GM21390 (cell line): ENCODE results near the gene LRCH3.

Source experiments
- ATAC-seq: cut with Tn5 transposase; IDR thresholded peaks from one replicate; pipeline ENCODE4 v1.9.1; 2021; ENCODE audit not compliant: unreplicated experiment

LRCH3 gene

DNA sequence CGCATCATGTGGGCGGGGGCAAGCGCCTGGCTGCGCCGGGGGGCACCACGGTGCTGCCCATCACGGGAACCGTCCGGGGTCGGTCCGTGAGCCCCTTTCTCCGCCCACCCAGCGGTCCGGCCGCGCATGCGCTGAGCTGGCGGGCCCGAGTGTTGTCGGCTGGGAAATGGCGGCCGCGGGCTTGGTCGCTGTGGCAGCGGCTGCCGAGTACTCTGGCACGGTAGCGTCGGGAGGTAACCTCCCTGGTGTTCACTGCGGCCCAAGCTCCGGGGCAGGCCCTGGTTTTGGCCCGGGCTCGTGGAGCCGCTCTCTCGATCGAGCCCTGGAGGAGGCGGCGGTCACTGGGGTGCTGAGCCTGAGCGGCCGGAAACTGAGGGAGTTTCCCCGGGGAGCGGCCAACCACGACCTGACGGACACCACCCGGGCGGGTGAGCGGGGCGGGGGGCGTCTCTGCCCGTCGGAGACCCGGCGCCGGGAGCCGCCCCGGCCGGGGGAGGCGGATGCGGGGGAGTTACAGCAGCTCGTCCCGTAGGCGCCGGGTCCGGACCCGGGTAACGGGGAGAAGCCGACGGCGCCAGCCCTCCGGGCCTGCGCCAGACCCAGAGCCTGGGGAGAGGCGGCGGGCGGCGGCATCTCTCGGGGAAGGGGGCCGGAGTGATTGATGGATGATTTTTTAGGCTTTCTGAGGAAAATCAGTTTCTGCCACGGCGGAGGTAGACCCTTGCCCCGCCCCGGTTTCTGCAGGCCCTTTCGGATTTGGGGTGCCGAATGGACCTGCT is at the start of gene LRCH3:
Gene LRCH3 (plus strand): TSS at position 142 of the 779 bp plus-strand sequence. CDS start 25 bp downstream, at position 167.
- ATAC-seq = peak; percentile 73

DNA sequence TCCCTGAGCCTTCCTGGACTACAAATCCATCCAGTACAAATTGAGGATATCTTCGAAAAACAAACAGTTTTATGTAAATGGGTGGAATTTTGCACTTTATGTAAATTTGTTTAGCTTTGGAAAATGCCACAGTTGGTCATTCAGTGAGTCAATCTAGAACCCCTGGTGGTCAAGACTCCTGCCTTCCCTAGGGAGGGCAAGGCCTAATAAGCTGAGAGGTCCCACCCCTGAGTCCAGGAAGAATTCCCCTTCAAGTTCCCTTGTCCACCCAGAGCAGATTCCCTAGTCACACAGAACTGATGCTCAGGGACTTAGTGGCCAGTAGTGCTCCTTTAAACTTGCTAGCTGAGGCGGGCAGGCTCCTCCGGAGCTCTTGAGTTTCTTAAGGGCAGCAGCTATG is 48.3 kb upstream of the LRCH3 start:
- no peak for ATAC-seq

DNA sequence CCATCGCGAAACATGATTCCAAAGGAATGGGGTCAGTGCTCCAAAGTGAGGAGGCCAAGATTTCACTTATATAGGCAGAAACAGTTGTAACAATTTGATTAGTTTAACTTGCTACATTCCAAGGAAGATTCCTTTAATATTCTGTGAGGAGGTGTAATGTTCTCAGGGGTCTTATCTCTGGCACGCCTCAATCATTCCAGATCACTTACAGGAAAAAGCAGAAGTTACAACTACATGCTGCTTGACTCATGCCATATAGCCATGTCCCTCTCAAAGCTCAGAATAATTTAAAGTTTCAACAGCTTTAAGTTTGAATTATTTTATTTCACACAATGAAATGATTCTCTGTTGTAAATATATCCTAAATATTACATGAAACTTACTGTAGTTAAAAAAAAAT is 44.8 kb upstream of the LRCH3 start:
- ATAC-seq = no peak

DNA sequence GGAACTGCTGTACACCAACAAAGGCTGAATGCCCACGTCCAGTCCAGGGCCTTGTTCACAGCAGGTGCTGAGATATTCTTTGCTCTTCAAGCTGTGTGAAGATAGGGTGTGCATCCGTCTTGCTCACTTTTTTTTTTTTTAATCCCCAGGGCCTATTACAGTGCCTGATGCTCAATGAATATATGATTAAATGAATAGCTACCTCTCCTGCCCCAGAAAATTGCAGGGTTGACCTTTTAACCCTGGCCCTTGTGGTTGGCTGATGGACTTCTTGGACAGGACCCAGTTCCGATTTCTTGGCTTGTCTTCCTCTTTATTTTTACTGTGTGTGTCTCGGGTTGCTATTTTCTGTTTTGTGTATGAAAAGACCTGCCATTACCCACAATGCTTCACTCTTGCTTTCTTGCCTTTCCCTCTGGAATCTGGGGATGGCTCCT is 44.2 kb upstream of the LRCH3 start:
- no peak for ATAC-seq

DNA sequence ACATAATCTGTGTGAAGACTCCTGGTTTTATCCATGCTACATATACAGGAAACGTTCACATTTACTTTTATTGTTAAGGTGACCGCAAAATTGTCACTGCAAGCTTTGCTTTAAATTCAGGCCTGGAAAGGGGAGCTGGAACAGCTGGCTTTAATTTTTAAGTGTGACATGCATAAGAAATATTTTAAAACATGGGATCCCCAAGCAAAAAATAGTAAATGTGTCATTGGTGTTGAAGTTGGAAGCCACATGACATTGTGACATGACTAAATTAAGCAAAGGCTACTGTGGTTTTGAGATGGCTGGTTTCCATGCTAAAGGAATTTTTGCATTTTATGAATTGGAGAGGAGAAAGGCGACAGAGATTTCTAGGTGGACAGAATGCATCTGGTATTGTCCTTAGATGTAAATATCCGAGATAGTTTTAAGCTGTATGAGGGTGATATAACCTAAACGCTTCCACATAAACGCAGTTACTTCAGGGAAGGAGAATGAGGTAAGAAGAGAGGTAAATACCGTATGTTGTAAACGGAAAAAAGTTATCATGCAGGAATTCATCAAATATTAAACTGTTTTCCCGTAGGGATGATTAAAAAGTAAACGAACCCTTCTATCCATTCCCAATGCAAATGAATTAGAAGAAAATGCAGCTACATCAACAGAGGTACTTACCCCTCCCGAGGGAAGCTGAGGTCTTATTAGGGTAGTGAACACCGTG is 42.3 kb upstream of the LRCH3 start:
- no peak for ATAC-seq

DNA sequence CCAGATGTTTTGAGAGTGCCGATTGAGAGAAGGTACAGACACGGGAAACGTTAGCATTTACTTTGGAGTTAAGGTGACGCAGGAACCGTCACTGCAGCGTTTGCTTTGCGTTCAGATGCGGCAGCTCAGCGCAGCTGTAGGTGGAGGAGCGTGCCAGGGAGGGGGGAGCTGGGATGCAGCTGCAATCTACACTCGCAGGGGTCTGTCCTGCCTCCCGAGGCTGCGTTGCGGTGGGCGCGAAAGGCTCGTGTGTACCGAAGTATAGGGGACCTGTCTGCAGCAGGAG is 41.8 kb upstream of the LRCH3 start:
- peak; percentile 37 for ATAC-seq

DNA sequence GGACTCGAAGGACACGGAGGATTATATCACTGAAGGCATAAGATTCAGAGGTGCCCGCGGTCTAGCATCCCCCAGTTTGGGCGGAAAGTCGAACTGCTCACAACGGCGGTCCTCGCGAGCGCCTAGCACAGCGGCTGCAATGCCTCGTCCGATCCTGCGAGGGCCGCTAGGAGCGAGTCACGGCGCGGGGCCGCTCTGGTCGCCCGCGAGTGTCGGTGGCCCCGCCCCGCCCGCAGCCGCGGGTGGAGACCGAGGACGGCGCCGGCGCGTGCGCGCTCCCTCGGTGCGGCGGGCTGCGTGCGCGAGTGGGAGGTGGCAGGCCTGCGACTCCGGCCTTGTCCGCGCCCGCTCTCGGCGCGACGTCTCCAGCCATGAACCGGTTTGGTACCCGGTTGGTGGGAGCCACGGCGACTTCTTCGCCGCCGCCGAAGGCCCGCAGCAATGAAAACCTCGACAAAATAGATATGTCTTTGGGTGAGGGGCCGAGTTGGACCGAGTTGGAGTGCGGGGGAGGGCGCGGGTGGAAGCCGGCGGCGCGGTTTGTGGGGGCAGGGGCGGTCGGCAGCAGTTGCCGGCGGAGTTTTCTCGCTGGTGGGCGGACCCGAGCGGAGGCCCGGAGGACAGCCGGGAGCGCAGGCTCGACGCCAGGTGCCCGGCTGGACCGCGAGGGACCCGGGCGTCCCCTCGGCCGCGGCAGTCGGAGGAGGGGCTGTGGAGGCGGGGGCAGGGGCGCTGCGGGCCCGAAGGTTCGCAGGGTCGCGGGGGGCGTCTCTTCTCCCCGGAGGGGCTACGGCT is 41.3 kb upstream of the LRCH3 start, which contains the start of gene FYTTD1:
Gene FYTTD1 (plus strand): TSS at position 283 of the 795 bp plus-strand sequence. CDS start 89 bp downstream, at position 372.
- ATAC-seq = peak; percentile 79

DNA sequence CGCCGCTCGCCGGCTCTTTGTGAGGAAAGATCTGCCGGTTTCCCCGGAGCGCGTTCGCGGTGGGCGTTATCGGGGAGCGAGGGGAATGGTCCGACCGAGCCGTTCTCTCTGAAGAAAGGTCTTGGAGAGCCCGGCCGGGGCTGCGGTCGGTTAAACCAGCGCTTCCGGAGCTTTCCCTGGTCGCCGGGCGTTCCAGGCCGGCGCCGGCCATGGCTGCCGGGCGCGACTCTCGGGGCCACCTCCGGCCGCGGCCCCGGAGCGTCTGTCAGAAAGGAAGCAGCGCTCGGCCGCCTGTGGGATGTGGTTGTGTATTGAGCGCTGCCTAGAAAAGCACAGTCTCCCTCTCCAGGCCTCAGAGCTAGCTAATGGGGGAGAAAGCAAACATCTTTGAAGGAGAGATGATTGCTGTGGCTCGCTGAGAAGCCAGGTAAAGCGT is 40.6 kb upstream of the LRCH3 start:
- ATAC-seq = peak; percentile 42

DNA sequence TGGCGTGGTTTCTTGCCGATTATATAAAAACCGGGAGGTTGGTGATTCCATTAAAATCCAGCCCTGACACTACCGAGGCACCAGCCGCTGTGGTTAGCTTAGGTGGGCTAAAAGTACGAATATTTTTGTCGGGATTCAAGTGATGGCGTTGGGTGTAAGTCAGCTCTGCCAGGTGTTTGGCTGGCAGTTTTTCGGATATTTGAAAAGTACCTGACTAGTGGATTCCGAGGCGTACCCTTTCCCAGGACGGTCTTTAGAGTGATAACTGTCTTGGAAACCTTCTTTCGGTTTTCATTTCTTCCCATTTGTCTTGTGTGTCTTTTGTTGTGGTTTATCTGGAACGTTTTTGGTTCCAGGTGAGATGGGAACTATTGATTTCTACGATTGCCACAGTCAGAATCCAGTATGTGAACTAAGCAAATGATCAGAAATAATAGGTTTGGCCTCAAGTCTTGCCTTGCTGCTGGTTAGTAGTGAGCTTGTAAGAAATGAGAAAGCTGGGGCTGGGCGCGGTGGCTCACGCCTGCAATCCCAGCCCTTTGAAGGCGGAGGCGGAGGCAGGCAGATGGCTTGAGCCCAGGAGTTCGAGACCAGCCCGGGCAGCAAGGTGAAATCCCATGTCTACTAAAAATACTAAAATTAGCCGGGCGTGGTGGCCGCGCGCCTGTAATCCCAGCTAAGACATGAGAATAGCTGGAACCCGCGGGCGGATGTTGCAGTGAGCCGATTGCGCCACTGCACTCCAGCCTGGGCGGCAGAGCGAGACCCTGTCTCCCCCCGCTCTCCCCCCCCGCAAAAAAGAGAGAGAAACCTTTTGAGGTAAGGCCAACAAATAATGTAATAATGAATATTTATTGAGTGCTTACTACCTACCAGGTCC is 40.0 kb upstream of the LRCH3 start:
- ATAC-seq = no peak

DNA sequence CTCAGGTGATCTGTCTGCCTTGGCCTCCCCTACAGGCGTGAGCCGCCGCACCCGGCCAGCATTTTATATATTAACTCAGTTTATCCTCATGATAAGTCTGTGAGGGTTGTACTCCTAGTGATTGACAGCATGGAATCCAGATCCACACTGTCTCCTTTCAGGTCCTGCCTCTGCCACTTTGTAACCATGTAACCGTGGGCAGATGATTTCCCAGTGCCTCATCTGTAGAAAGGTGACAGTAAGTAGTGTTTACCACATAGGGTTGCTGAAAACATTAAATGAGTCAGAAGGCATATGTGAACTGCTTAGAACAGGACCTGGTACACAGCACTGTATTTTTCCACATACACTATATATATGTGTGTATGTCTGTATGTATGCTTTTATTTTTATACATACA is 38.9 kb upstream of the LRCH3 start:
- ATAC-seq = no peak

DNA sequence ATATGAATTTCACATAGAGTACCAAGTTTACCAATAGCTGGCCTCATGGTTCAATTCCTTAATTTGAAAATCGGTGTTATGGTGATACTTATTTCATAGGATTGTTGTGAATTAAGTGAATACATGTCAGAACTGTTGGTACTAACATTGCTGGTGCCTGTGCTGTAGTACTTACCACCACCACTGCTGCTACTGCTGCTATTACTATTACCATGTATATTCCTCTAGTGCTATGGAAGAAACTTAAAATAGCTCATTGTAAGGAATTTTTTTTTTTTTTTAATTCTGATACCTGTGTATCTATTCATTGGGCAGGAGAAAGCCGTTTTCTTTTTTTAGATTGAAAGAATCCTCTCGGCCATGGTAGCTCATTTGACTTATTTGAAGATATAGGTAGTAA is 37.8 kb upstream of the LRCH3 start:
- ATAC-seq = no peak

DNA sequence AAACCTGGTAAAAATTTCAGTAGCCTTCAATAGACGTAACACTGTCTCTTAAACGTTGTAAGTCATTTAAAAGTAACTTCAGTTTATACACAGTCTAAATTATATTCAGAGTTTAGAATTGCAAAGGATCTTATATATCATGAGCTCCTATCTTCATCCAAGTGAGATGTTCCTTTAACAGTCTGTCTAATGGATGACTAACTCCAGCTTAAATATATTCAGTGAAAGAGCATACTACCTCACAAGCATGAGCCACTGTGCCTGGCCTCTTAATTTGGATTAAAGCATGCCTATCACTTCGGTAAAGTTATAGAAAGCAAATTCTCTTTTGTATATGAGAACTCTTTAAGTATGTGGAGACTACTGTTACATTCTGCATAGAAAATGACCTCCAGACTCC is 34.4 kb upstream of the LRCH3 start:
- ATAC-seq = no peak

DNA sequence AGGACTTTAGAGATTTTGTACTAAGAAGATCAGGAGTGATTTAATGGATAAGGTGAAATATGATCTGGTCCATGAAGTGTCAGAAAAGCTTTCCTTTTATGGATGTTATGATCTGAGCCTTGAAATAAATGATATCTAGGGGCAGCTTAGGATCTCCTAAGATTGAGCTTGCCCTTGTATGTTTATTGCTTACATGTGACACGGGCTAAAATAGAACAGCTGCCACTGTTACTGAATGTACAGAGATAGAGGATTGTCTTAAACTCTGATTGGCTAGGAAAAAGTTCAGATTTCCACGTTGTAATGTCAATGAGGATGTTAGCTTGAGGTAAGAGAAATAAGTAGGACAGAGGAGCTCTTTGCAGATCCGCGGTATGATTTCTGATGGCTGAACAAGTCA is 32.5 kb upstream of the LRCH3 start:
- ATAC-seq = no peak

DNA sequence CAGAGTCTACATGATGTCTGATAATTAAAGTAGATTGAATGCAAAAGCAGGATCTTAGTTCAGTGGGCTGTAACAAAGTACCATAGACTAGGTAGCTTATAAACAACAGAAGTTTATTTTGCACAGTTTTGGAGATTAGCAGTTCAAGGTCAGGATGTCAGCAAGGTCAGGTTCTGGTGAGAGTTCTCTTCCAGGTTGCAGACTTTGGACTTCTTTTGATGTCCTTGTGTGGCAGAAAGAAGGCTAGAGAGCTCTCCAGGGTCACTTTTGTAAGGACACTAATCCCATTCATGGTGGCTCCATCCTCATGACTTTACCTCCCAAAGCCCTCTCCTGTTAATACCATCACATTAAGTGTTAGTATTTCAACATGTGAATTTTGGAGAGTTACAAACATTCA is 29.3 kb upstream of the LRCH3 start:
- no peak for ATAC-seq

DNA sequence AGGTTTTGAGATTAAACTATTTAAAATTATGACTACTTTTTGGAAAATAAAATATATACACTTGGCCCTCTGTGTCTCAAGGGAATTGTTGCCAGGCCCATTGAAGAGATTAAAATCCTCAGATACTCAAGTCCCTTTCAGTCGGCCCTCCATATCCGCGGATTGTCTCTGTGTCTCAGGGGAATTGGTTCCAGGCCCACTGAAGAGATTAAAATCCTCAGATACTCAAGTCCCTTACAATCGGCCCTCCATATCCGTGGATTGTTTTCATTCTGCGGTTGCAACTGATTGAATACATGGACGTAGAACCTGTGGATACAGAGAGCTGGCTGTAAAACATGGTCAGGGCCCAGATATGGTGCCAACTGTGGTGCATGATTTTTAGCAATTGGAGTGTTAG is 15.7 kb upstream of the LRCH3 start:
- no peak for ATAC-seq

DNA sequence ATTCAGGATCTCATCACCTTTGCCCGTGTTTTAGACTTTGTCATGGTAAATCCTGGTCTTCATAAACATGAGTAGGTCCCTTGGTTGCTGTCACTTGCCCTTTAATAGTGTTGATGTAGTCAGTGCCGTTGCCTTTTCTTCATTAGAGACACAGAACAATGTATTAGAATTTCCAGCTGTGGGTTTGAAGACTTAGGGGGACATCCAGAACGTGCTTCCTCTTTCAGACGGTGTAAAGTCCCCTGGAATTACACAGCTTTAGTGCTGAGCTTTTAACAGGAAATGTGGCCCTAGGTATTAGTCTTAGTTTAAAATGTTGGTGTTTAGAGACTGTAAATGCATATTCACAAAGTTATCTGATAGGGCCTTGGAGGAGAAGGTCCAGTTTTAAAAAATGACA is 8.8 kb upstream of the LRCH3 start:
- no peak for ATAC-seq

DNA sequence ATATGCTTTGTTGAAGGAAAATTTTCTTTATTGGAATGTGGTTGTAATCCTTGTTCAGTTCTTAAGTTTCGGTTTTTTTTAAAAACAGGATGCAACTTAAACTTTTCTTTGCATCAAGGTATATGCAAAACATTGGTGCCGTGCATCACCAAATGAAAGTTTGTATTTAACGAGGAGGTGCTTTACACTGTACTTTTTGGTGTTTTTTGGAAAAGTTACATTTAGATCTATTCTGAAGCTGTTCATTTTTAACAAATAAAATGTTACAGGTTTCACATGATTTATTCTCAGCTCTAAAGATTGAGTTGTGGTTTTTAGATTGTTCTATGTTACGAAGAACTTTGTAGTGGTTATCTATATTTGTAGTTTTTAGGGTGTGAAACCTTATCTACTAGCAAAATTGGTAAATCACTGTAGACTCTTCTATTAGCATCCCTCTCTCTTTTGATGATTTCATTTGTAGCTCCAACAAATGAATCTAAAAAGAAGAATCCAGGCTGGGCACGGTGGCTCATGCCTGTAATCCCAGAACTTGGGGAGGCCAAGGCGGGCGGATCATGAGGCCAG is 7.0 kb upstream of the LRCH3 start:
- no peak for ATAC-seq

DNA sequence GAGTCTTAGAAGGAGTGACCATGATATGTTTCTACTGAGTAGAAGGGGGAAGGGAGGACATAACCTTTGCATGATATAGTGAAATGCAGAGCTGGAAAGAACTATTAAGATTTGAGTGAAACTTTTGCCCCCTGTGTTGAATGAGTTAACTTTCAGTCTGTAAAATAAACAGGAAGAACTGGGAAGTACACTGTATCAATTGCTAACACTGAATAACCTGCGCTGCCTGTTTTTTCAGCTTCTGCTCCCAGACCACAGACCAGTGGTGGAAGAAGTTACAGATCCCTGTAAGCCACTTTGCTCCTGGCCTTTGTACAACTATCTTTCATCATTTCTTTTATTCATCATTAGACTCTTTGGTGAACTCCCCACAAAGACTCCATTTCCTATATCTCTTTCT is 3.6 kb upstream of the LRCH3 start:
- no peak for ATAC-seq

DNA sequence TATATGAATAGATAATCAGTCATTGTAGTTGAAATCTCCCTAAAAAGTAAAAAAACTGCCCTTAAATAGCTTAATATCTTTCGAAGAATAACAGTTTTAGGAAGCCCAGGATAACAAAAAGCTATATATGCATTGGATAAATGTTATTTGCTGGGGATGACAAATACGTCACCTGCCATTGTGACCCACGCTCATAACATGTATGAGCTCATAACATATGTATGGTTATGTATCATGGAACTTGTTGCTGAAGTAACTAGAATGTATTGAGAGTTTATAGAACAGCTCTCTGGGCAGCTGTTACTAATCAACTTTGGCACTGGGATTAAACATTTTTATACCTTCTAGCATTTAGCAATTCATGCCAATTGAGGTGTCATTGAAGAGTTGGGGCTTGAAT is 1.7 kb upstream of the LRCH3 start:
- no peak for ATAC-seq

DNA sequence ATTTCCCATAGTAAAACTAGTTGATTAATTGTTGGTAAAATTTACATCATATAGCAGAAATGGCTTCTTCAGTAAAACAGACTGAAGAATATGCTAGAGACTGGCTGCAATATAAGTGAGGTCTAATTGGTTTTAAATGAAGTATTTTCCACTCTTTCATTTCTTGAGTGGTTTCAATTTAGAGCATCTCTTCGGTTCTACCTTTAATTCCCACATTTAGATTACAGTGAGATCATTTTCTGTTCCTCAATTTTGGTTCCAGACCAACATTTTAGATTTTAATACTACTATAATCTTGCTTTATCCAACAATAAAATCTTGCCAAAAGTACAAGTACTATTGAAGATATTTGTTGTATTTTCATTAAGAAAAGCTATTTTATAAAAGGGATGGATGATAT is 1.0 kb upstream of the LRCH3 start:
- ATAC-seq = no peak
